Chondrocyte (in vitro differentiated cells): Measurements from ENCODE around the gene WEE2. TPM values are rescaled to one million over a fixed set of nuclear protein-coding genes. Genes with fewer than 3 reads are reported as not detected.

Experiments
- DNase-seq: peaks from one replicate; pipeline ENCODE4 v3.0.0; 2021; ENCODE audit warnings: mixed read lengths, low spot score
- H3K27ac Mint-ChIP-seq: one replicate; pipeline ENCODE4 v1.8.0; 2021; ENCODE audit warnings: mild to moderate bottlenecking, moderate library complexity, mixed read lengths; ENCODE audit not compliant: unreplicated experiment
- H3K27me3 Mint-ChIP-seq: 2 replicates; pipeline ENCODE4 v1.8.0; 2021; ENCODE audit warnings: low read depth, mixed read lengths
- H3K36me3 Mint-ChIP-seq: 2 replicates; pipeline ENCODE4 v1.8.0; 2021; ENCODE audit warnings: low read depth, mixed read lengths
- H3K4me1 Mint-ChIP-seq: 2 replicates; pipeline ENCODE4 v1.8.0; 2021; ENCODE audit warnings: low read depth, mild to moderate bottlenecking, mixed read lengths
- H3K4me3 Mint-ChIP-seq: one replicate; pipeline ENCODE4 v1.8.0; 2021; ENCODE audit warnings: mild to moderate bottlenecking, moderate library complexity, mixed read lengths; ENCODE audit not compliant: unreplicated experiment
- H3K9me3 Mint-ChIP-seq: 2 replicates; pipeline ENCODE4 v1.8.0; 2021; ENCODE audit warnings: low read depth, mixed read lengths
- total RNA-seq: library from RNA; stranded (reverse); gene quantifications from 3 replicates; pipeline ENCODE4 v1.2.1, GENCODE V29; 2021
- TF ChIP-seq, protein P1 (sequence below): fragments of 200-600 bp; sonication (generic); IDR thresholded peaks from 2 replicates; pipeline ENCODE4 v1.5.0; 2021; ENCODE audit warnings: antibody characterized with exemption, mild to moderate bottlenecking, moderate library complexity

Gene WEE2
- total RNA-seq, 1 donor from 2014 or later: not detected

DNA sequence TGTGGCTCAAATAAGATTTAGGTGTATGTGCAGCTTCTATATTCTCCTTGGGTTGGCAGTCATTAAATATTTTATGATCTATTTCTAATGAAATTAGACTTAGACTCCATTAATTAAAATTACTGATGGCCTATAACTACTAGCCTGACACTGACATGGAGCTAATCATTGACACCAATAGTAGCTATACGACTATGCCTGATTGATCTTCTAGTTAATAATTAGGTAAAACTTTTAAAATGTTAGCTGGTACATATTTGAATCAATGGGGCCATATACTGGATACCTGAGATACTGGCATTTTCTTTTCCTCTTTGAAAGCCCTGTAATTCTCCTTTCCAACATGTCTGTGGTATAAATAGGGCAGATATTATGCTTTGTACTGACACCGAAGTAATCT, 14.4 kb downstream of the WEE2 start:
- TF ChIP-seq, protein P1, sequence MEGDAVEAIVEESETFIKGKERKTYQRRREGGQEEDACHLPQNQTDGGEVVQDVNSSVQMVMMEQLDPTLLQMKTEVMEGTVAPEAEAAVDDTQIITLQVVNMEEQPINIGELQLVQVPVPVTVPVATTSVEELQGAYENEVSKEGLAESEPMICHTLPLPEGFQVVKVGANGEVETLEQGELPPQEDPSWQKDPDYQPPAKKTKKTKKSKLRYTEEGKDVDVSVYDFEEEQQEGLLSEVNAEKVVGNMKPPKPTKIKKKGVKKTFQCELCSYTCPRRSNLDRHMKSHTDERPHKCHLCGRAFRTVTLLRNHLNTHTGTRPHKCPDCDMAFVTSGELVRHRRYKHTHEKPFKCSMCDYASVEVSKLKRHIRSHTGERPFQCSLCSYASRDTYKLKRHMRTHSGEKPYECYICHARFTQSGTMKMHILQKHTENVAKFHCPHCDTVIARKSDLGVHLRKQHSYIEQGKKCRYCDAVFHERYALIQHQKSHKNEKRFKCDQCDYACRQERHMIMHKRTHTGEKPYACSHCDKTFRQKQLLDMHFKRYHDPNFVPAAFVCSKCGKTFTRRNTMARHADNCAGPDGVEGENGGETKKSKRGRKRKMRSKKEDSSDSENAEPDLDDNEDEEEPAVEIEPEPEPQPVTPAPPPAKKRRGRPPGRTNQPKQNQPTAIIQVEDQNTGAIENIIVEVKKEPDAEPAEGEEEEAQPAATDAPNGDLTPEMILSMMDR: no peak
- Mint-ChIP-seq H3K9me3 (no peaks in the 10 kb centered on the region), H3K27ac (no peak overlapping the region), H3K36me3 (peaks cover 2% of the 10 kb centered on the region), H3K4me3 (no peak overlapping the region), H3K27me3 (no peaks in the 10 kb centered on the region), H3K4me1 (no peaks in the 10 kb centered on the region)
- no peak for DNase-seq

DNA sequence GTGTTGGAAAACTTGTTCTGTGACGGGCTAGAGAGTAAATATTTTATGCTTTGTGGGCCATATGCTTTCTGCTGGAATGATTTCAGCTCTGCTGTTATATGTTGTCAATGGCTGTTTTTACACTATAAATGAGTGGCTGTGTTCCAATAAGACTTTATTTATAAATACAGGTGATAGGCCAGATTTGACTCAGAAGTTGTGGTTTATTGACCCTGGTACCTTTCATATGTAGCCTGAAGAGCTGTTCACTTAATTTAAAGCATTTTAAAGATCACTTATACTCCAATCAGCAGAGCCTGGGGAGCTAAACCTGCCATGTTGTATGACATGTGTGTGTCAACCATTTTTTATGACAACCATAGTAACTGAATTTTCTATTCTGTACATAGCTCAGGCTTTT, 20.9 kb downstream of the WEE2 start:
- no peak for DNase-seq
- Mint-ChIP-seq H3K9me3 (no peaks in the 10 kb centered on the region), H3K4me1 (no peaks in the 10 kb centered on the region), H3K36me3 (peaks cover 1% of the 10 kb centered on the region), H3K4me3 (no peak overlapping the region), H3K27me3 (peaks cover 2% of the 10 kb centered on the region), H3K27ac (no peak overlapping the region)
- TF ChIP-seq, protein P1: no peak

DNA sequence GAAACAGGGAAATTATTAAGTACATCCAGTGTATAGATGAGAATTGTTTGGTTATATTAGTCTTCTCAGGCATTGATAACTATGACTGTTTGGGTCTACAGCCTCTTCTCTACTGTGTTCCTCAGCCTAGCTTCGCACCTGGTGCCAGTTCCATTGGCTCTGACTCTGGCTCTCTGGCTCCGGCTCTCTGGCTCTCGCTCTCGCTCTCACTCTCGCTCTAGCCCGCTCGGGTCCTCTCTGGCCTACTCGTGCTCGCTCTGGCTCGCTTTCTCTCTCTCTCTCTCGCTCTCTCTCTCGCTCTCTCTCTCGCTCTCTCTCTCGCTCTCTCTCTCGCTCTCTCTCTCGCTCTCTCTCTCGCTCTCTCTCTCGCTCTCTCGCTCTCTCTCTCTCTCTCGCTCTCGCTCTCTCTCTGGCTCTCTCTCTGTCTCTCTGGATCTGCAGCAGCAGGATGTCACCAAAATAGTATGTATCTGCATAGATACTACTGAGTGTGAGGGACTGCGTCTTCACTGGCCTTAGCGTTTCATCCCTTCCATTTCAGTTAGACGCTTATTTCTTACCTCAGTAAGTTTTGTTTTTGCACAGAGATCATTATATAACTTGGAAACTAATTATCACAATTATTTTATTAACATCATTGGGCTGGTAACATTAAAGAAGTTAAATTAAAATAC, 23.5 kb downstream of the WEE2 start:
- no peak for DNase-seq

DNA sequence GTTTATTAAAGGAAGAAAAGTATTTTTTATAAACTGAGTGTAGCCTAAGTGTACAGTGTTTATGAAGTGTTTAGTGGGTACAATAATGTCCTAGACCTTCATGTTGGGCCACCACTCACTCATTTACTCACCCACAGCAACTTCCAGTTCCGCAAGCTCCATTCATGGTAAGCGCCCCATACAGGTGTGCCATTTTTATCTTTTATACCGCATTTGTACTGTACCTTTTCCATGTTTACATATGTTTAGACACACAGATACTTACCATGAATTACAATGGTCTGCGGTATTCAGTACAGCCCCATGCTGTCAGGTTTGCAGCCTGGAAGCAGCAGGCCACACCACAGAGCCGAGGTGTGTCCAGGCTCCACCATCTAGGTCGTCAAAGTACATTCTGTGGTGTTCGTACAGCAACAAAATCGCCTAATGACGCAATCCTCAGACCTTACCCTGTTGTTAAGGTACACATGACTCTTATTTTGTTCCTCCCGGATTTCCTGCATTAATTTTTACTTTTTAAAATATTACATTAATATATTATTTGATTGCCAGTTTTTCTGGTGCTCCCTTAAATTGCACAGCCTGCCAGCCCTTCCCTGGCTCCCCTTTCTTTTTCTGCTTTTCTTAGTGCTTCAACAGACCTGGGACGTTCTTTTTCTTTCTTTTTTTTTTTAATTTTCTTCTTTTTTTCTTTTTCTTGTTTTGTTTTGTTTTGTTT, 29.1 kb downstream of the WEE2 start:
- H3K36me3 Mint-ChIP-seq: peaks cover 10% of the 10 kb centered on the region
- H3K9me3 Mint-ChIP-seq: no peaks in the 10 kb centered on the region
- H3K27me3 Mint-ChIP-seq: no peaks in the 10 kb centered on the region

More for the DNA sequence above, 23.5 kb downstream of the WEE2 start:
- H3K4me3 Mint-ChIP-seq: no peak overlapping the region
- peaks cover 1% of the 10 kb centered on the region for H3K36me3 Mint-ChIP-seq
- H3K4me1 Mint-ChIP-seq: no peaks in the 10 kb centered on the region
- peaks cover 2% of the 10 kb centered on the region for H3K27me3 Mint-ChIP-seq
- H3K9me3 Mint-ChIP-seq: no peaks in the 10 kb centered on the region
- TF ChIP-seq, protein P1: no peak
- no peak overlapping the region for H3K27ac Mint-ChIP-seq

More for the DNA sequence above, 29.1 kb downstream of the WEE2 start:
- Mint-ChIP-seq H3K4me1 (peaks cover 30% of the 10 kb centered on the region), H3K27ac (peak overlapping the region; percentile 98), H3K4me3 (peak overlapping the region; percentile 94)
- no peak for DNase-seq
- TF ChIP-seq, protein P1: no peak
